Colonic mucosa (tissue), 4 donors: Measurements from ENCODE around the gene COL8A2. TPM values are rescaled to one million over a fixed set of nuclear protein-coding genes. Genes with fewer than 3 reads are reported as not detected.

ENCODE experiments used
- DNase-seq: peaks from one replicate; pipeline ENCODE4 v3.0.0-alpha.2; 2020
- H3K27ac ChIP-seq: fragments of 200-600 bp; one replicate; pipeline ENCODE4 v1.8.0; 2021
- H3K27me3 ChIP-seq: fragments of 200-600 bp; one replicate; pipeline ENCODE4 v1.8.0; 2021
- H3K36me3 ChIP-seq: fragments of 200-600 bp; one replicate; pipeline ENCODE4 v1.8.0; 2021
- H3K4me1 ChIP-seq: fragments of 200-600 bp; one replicate; pipeline ENCODE4 v1.8.0; 2021; ENCODE audit warnings: mild to moderate bottlenecking
- H3K4me3 ChIP-seq: fragments of 200-600 bp; one replicate; pipeline ENCODE4 v1.8.0; 2021
- H3K9ac ChIP-seq, 2 donors: one replicate each; pipeline ENCODE4 v1.7.0; 2013; ENCODE audit warnings: control low read depth in 2 of 2, low read depth in 2 of 2, low read length in 2 of 2
- H3K9me3 ChIP-seq: fragments of 200-600 bp; one replicate; pipeline ENCODE4 v1.8.0; 2021
- intact Hi-C: fragments of 100-400 bp; cut with DNase I; formaldehyde crosslinking; loops from one replicate; pipeline ENCODE4 v1.14.1; 2022
- total RNA-seq, 2 donors: library from RNA; stranded (reverse); fragmentation: NEBNext Ultra II Directional in 1 of 2; extraction: Animal tissue kit (Norgen Biotek cat#: 25700) in 1 of 2; gene quantifications; one replicate each; pipeline ENCODE4 v1.2.1, GENCODE V29; 2021
- TF ChIP-seq, protein P1 (sequence below): fragments of 200-600 bp; IDR thresholded peaks from one replicate; pipeline ENCODE4 v1.8.0; 2022; ENCODE audit warnings: antibody characterized with exemption, mild to moderate bottlenecking
- donor health status: healthy.
- donor health status: DM: no; HTN: no; CAD: no.
- donor health status: DM: no; HTN: no; CAD: no.

Gene COL8A2
- total RNA-seq, 2 donors from 2014 or later: 1.1 to 2.1 TPM

DNA sequence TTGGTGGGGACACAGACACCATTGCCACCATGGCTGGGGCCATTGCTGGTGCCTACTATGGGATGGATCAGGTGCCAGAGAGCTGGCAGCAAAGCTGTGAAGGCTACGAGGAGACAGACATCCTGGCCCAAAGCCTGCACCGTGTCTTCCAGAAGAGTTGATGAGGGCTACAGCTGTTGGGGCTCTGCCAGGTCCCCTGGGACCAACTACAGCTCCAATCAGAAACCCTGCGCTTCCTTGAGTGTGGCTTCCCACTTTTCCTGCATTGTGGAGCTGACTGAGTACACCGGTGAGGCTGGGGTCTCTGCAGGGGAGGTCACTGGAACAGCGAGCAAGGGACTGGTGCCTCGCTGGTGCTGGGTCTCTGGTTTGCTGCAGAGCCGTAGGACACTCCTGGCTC is 31.8 kb downstream of the COL8A2 start:
- Histone ChIP-seq H3K4me3 (no peak overlapping the region), H3K4me1 (no peaks in the 10 kb centered on the region), H3K27me3 (no peaks in the 10 kb centered on the region), H3K36me3 (peaks cover 20% of the 10 kb centered on the region), H3K9ac (no peak overlapping the region), H3K9me3 (no peaks in the 10 kb centered on the region), H3K27ac (no peak overlapping the region)
- no peak for DNase-seq
- intact Hi-C loops: loop anchor here (5.0 to 10.0 kb wide), 2 partner anchors 194 to 332 kb away; no protein-coding TSS in a partner anchor
- TF ChIP-seq, protein P1, sequence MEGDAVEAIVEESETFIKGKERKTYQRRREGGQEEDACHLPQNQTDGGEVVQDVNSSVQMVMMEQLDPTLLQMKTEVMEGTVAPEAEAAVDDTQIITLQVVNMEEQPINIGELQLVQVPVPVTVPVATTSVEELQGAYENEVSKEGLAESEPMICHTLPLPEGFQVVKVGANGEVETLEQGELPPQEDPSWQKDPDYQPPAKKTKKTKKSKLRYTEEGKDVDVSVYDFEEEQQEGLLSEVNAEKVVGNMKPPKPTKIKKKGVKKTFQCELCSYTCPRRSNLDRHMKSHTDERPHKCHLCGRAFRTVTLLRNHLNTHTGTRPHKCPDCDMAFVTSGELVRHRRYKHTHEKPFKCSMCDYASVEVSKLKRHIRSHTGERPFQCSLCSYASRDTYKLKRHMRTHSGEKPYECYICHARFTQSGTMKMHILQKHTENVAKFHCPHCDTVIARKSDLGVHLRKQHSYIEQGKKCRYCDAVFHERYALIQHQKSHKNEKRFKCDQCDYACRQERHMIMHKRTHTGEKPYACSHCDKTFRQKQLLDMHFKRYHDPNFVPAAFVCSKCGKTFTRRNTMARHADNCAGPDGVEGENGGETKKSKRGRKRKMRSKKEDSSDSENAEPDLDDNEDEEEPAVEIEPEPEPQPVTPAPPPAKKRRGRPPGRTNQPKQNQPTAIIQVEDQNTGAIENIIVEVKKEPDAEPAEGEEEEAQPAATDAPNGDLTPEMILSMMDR: no peak

DNA sequence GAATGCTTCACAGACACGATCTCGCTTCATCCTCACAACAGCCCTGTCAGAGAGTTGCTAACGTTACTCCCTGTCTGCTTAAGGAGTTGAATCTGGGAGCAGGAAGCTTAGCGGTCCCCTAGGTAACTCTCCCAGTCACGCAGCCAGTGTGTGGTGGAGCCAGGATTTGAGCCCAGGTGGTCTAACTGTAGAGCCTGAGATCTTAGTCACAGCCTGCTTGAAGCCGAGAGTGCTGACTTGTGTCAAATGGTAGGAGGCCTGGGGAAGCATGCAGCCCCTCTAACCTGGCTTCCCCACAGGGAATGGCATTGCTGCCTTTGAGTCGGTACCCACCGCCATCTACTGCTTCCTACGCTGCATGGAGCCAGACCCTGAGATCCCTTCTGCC is 32.2 kb downstream of the COL8A2 start:
- intact Hi-C loops: loop anchor here (5.0 to 10.0 kb wide), 2 partner anchors 195 to 332 kb away; no protein-coding TSS in a partner anchor
- no peak for DNase-seq
- H3K27ac ChIP-seq: no peak overlapping the region
- H3K9ac ChIP-seq: no peak overlapping the region
- H3K27me3 ChIP-seq: no peaks in the 10 kb centered on the region
- TF ChIP-seq, protein P1: no peak
- H3K9me3 ChIP-seq: no peaks in the 10 kb centered on the region
- H3K4me3 ChIP-seq: no peak overlapping the region
- peaks cover 20% of the 10 kb centered on the region for H3K36me3 ChIP-seq
- H3K4me1 ChIP-seq: no peaks in the 10 kb centered on the region

DNA sequence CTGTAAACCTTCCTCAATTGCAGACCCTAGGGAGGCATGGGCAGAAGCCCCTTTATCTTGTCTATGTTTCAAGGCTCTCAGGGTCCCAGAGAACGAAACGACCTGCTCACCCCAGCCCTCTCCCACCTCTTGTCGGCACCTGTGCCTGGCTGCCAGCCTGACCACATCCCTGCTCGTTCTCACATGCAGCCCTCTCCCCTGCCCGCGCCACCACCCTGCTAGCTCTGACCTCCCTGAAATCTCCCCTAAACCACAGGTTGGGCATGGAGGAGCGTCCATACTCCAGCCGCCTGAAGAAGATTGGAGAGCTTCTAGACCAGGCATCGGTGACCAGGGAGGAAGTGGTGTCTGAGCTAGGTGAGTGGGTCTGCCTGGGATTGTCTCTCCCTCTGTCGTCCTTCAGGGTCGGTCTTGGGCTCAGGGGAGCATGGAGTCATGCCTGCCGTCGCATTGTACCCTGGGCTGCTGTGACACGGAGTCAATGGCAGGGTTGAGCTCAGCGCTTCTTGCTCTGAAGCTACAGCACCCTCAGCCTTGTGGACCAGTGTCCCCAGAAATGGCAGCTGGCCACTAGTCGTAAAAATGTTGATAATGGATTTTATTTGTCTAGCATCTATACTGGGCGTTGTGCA is 32.7 kb downstream of the COL8A2 start:
- TF ChIP-seq, protein P1: no peak
- Histone ChIP-seq H3K27ac (no peak overlapping the region), H3K27me3 (no peaks in the 10 kb centered on the region), H3K9ac (no peak overlapping the region), H3K36me3 (peaks cover 20% of the 10 kb centered on the region), H3K4me3 (no peak overlapping the region), H3K9me3 (no peaks in the 10 kb centered on the region), H3K4me1 (no peaks in the 10 kb centered on the region)
- no peak for DNase-seq
- intact Hi-C loops: loop anchor here (5.0 to 10.0 kb wide), 2 partner anchors 195 to 333 kb away; no protein-coding TSS in a partner anchor

DNA sequence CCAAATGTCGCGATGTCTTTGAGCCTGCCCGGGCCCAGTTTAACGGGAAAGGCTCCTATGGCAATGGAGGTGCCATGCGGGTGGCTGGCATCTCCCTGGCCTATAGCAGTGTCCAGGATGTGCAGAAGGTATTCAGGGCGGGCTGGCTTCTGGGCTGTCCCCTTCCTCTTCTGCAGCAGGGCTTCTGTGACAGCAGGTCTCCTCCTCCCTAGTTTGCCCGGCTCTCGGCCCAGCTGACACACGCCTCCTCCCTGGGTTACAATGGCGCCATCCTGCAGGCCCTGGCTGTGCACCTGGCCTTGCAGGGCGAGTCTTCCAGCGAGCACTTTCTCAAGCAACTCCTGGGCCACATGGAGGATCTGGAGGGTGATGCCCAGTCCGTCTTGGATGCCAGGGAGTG is 33.3 kb downstream of the COL8A2 start:
- no peak overlapping the region for H3K27ac ChIP-seq
- H3K27me3 ChIP-seq: no peaks in the 10 kb centered on the region
- no peak overlapping the region for H3K4me3 ChIP-seq
- TF ChIP-seq, protein P1: no peak
- no peak overlapping the region for H3K9ac ChIP-seq
- no peak for DNase-seq
- intact Hi-C loops: loop anchor here (5.0 to 10.0 kb wide), 2 partner anchors 196 to 333 kb away; no protein-coding TSS in a partner anchor
- no peaks in the 10 kb centered on the region for H3K4me1 ChIP-seq
- no peaks in the 10 kb centered on the region for H3K9me3 ChIP-seq
- H3K36me3 ChIP-seq: peaks cover 20% of the 10 kb centered on the region

DNA sequence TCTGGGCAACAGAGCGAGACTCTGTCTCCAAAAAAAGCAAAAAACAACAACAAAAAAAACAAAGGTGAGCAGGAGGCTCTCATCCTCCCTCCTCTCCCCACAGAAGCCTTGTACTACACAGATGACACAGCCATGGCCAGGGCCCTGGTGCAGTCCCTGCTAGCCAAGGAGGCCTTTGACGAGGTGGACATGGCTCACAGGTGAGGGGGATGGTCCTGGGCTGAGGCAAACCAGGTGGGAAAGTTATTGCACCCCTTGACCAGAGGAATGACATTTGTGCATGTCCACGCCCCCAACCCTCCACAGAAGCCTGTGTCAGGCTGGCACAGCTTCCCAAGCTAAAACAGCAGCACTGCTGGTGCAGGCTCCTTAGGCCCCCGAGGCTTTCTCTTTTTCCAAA is 33.9 kb downstream of the COL8A2 start:
- Histone ChIP-seq H3K27ac (no peak overlapping the region), H3K9me3 (no peaks in the 10 kb centered on the region), H3K4me1 (no peaks in the 10 kb centered on the region), H3K27me3 (no peaks in the 10 kb centered on the region), H3K36me3 (peaks cover 20% of the 10 kb centered on the region), H3K9ac (no peak overlapping the region), H3K4me3 (no peak overlapping the region)
- DNase-seq: no peak
- intact Hi-C loops: loop anchor here (5.0 to 10.0 kb wide), 2 partner anchors 196 to 334 kb away; no protein-coding TSS in a partner anchor
- TF ChIP-seq, protein P1: no peak
